Prostate gland (tissue), 2 donors: ENCODE data around the gene ZBTB44. TPM values are rescaled to one million over a fixed set of nuclear protein-coding genes. Genes with fewer than 3 reads are reported as not detected.
"Not testable (repeated sequence)": the region's sequence is repeated elsewhere in the genome, so short reads cannot be mapped to it uniquely, and the experiment has no call there.

Source experiments
- DNase-seq: peaks from one replicate; pipeline ENCODE4 v3.0.0-alpha.2; 2019; ENCODE audit warnings: low spot score
- H3K27ac ChIP-seq, 2 donors: fragments of 200-600 bp; sonication (generic); 2 replicates each; pipeline ENCODE4 v1.5.1; 2017 to 2019
- H3K27me3 ChIP-seq: fragments of 200-600 bp; sonication (generic); replicated peaks from 2 replicates; pipeline ENCODE4 v1.5.1; 2019; ENCODE audit not compliant: insufficient read depth
- H3K36me3 ChIP-seq, 2 donors: fragments of 200-600 bp; sonication (generic); 1 replicate in 1 of 2; 2 replicates in 1 of 2; pipeline versions ENCODE4 v1.5.1 to v1.8.1; 2017 to 2019
- H3K4me1 ChIP-seq: fragments of 200-600 bp; sonication (generic); replicated peaks from 2 replicates; pipeline ENCODE4 v1.5.1; 2019
- H3K4me3 ChIP-seq, 2 donors: fragments of 200-600 bp; sonication (generic); 2 replicates each; pipeline ENCODE4 v1.5.1; 2017 to 2019
- H3K9me3 ChIP-seq: fragments of 200-600 bp; sonication (generic); 2 replicates; pipeline ENCODE4 v1.5.1; 2017
- CTCF ChIP-seq, 4 experiments: fragments of 200-600 bp in 2 of 4; fragments of 450-650 bp in 2 of 4; sonication (generic) in 2 of 4; IDR thresholded peaks; 1 replicate in 3 of 4; 2 replicates in 1 of 4; pipeline ENCODE4 v1.5.1; 2016 to 2019; ENCODE audit warnings: antibody characterized with exemption in 4 of 4, mild to moderate bottlenecking in 2 of 4, moderate library complexity in 2 of 4
- POLR2A ChIP-seq: fragments of 450-650 bp; IDR thresholded peaks from one replicate; pipeline ENCODE4 v1.6.1; 2016; ENCODE audit warnings: antibody characterized with exemption, mild to moderate bottlenecking
- POLR2AphosphoS5 ChIP-seq: sonication (generic); formaldehyde crosslinking; IDR thresholded peaks from one replicate; pipeline ENCODE4 v1.6.1; 2017; ENCODE audit warnings: antibody characterized with exemption
- WGBS: methylation state at CpG from one replicate; pipeline ENCODE4 v1.1.5; 2018; 5-methylcytosine and 5-hydroxymethylcytosine counted together
- intact Hi-C: fragments of 100-400 bp; cut with DNase I; formaldehyde crosslinking; loops from one replicate; pipeline ENCODE4 v1.14.2; 2022
- total RNA-seq, 2 donors: library from RNA; depleted of rRNA; stranded (reverse); fragments of >200 nt; gene quantifications; one replicate each; pipeline ENCODE4 v1.1.0, GENCODE V29; 2016

Gene ZBTB44
- total RNA-seq, 2 donors from 2014 or later: 35.9 to 80.3 TPM

GRCh38 chr11:130249371-130249770 lies 65.3 kb downstream of the ZBTB44 start:
- Histone ChIP-seq H3K4me3 (no peak overlapping the region), H3K9me3 (no peaks in the 10 kb centered on the region), H3K4me1 (no peaks in the 10 kb centered on the region), H3K36me3 (no peaks in the 10 kb centered on the region), H3K27me3 (no peaks in the 10 kb centered on the region), H3K27ac (no peak overlapping the region)
- no peak for DNase-seq
- TF ChIP-seq POLR2AphosphoS5: no peak
- no peak for TF ChIP-seq POLR2A
- no peak for TF ChIP-seq CTCF (IDR thresholded peaks at IDR 0.05)
- intact Hi-C loops: no loop called here
- WGBS: 96% methylated on average over 5 of the region's 5 CpGs

GRCh38 chr11:130247319-130247718 lies 67.4 kb downstream of the ZBTB44 start:
- H3K4me1 ChIP-seq: no peaks in the 10 kb centered on the region
- intact Hi-C loops: no loop called here
- no peak for TF ChIP-seq POLR2AphosphoS5
- no peak for TF ChIP-seq POLR2A
- TF ChIP-seq CTCF (IDR thresholded peaks at IDR 0.05): no peak
- H3K4me3 ChIP-seq: no peak overlapping the region
- H3K9me3 ChIP-seq: no peaks in the 10 kb centered on the region
- WGBS: 91% methylated on average over 2 of the region's 2 CpGs
- H3K27me3 ChIP-seq: no peaks in the 10 kb centered on the region
- DNase-seq: no peak
- H3K36me3 ChIP-seq: no peaks in the 10 kb centered on the region
- H3K27ac ChIP-seq: no peak overlapping the region

GRCh38 chr11:130246738-130247137 lies 68.0 kb downstream of the ZBTB44 start:
- Histone ChIP-seq H3K9me3 (no peaks in the 10 kb centered on the region), H3K27ac (no peak overlapping the region), H3K27me3 (no peaks in the 10 kb centered on the region), H3K4me3 (no peak overlapping the region), H3K36me3 (no peaks in the 10 kb centered on the region), H3K4me1 (no peaks in the 10 kb centered on the region)
- no peak for DNase-seq
- TF ChIP-seq CTCF (IDR thresholded peaks at IDR 0.05): no peak
- no peak for TF ChIP-seq POLR2A
- TF ChIP-seq POLR2AphosphoS5: no peak
- WGBS: 87% methylated on average over 3 of the region's 3 CpGs
- intact Hi-C loops: no loop called here

GRCh38 chr11:130246270-130246669 lies 68.4 kb downstream of the ZBTB44 start:
- Histone ChIP-seq H3K4me1 (no peaks in the 10 kb centered on the region), H3K36me3 (no peaks in the 10 kb centered on the region), H3K9me3 (no peaks in the 10 kb centered on the region), H3K4me3 (no peak overlapping the region), H3K27me3 (no peaks in the 10 kb centered on the region), H3K27ac (no peak overlapping the region)
- TF ChIP-seq POLR2AphosphoS5 (no peak), CTCF (IDR thresholded peaks at IDR 0.05) (no peak), POLR2A (no peak)
- DNase-seq: no peak
- intact Hi-C loops: no loop called here
- WGBS: 68% methylated on average over 1 of the region's 1 CpG

GRCh38 chr11:130245375-130245774 lies 69.3 kb downstream of the ZBTB44 start:
- H3K27ac ChIP-seq, intact Hi-C loops, H3K27me3 ChIP-seq, H3K4me1 ChIP-seq, H3K9me3 ChIP-seq, H3K36me3 ChIP-seq, DNase-seq, H3K4me3 ChIP-seq: not testable (repeated sequence)
- 98% methylated on average over 6 of the region's 6 CpGs for WGBS
